NCI-H82 treated with DMSO at 0.1 percent for 48 hours (cell line): ENCODE data around the gene NUBPL.
"Not testable (repeated sequence)": the region's sequence is repeated elsewhere in the genome, so short reads cannot be mapped to it uniquely, and the experiment has no call there.

ENCODE experiments used
- DNase-seq: peaks from one replicate; lab custom pipeline; 2025; ENCODE audit not compliant: unreplicated experiment; lab: John Stamatoyannopoulos, UW

The NUBPL gene

GRCh38 chr14:31578266-31578665 lies 17.1 kb downstream of the NUBPL start:
- DNase-seq = no peak

- no peak for DNase-seq
Observed at GRCh38 chr14:31578792-31579501, 17.7 kb downstream of the NUBPL start.

- DNase-seq = no peak
Observed at GRCh38 chr14:31580234-31580633, 19.0 kb downstream of the NUBPL start.

GRCh38 chr14:31582286-31582691 lies 21.1 kb downstream of the NUBPL start:
- no peak for DNase-seq

- DNase-seq = no peak
Observed at GRCh38 chr14:31582836-31583452, 21.7 kb downstream of the NUBPL start.

GRCh38 chr14:31590206-31590605 lies 29.0 kb downstream of the NUBPL start:
- no peak for DNase-seq

- DNase-seq = no peak
Observed at GRCh38 chr14:31592122-31592521, 30.9 kb downstream of the NUBPL start.

- DNase-seq = no peak
Observed at GRCh38 chr14:31592631-31593030, 31.4 kb downstream of the NUBPL start.

GRCh38 chr14:31596342-31597095 lies 35.3 kb downstream of the NUBPL start:
- DNase-seq = no peak

GRCh38 chr14:31605702-31606101 lies 44.5 kb downstream of the NUBPL start:
- no peak for DNase-seq

- no peak for DNase-seq
Observed at GRCh38 chr14:31611778-31612433, 50.7 kb downstream of the NUBPL start.

- DNase-seq = no peak
Observed at GRCh38 chr14:31613188-31613587, 52.0 kb downstream of the NUBPL start.

- DNase-seq = not testable (repeated sequence)
Observed at GRCh38 chr14:31618884-31619283, 57.7 kb downstream of the NUBPL start.

- no peak for DNase-seq
Observed at GRCh38 chr14:31619440-31619839, 58.2 kb downstream of the NUBPL start.

GRCh38 chr14:31620898-31621297 lies 59.7 kb downstream of the NUBPL start:
- DNase-seq = not testable (repeated sequence)

- DNase-seq = no peak
Observed at GRCh38 chr14:31622060-31622459, 60.9 kb downstream of the NUBPL start.

GRCh38 chr14:31652900-31653299 lies 91.7 kb downstream of the NUBPL start:
- not testable (repeated sequence) for DNase-seq

- DNase-seq = no peak
Observed at GRCh38 chr14:31657917-31658316, 96.7 kb downstream of the NUBPL start.

- DNase-seq = no peak
Observed at GRCh38 chr14:31659278-31659677, 98.1 kb downstream of the NUBPL start.

- DNase-seq = no peak
Observed at GRCh38 chr14:31660191-31660590, 99.0 kb downstream of the NUBPL start.

- no peak for DNase-seq
Observed at GRCh38 chr14:31660728-31661127, 99.5 kb downstream of the NUBPL start.

GRCh38 chr14:31668348-31668747 lies 107.1 kb downstream of the NUBPL start:
- no peak for DNase-seq
